GM12864 (cell line): ENCODE results near the gene GPR156.

Experiments
- DNase-seq: peaks from one replicate; pipeline ENCODE4 v3.0.0-alpha.2; 2011; ENCODE audit warnings: low read depth
- H3K4me3 ChIP-seq: 2 replicates; pipeline ENCODE4 v1.5.1; 2011; ENCODE audit warnings: mild to moderate bottlenecking, low read depth, low read length, control low read depth
- CTCF ChIP-seq: IDR thresholded peaks from 2 replicates; pipeline ENCODE4 v1.5.1; 2011; ENCODE audit warnings: low read depth, mild to moderate bottlenecking, moderate library complexity, low read length, control low read depth, inconsistent platforms; ENCODE audit errors: missing control alignments

The GPR156 gene

GRCh38 chr3:120181632-120182031, 103.4 kb downstream of the GPR156 start:
- DNase-seq = no peak
- no peak overlapping the region for H3K4me3 ChIP-seq
- no peak for TF ChIP-seq CTCF

- no peak for DNase-seq
- no peak overlapping the region for H3K4me3 ChIP-seq
- no peak for TF ChIP-seq CTCF
Observed at GRCh38 chr3:120180731-120181412, 104.2 kb downstream of the GPR156 start.

- no peak for DNase-seq
- no peak for TF ChIP-seq CTCF
- H3K4me3 ChIP-seq = no peak overlapping the region
Observed at GRCh38 chr3:120177707-120178306, 107.2 kb downstream of the GPR156 start.

DNA sequence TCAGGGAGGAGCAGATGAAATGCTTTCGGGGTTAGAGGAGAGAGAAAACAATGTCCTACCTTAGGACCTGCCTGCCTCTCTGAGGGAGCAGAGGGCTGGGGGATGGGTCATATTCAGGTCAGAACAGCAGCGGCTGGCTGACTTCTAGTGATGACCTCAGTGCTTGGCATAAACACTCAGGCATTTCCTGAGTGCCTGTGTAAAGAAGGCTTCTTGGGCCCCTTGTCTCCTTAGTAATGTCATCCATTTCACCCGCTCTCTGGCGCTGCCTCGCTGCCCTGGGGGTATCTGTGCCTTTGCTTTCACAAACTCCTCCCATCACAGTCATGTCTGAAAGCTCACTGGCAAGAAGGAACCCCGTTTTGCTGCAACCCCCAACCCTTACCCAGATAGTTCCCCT, 107.9 kb downstream of the GPR156 start:
- H3K4me3 ChIP-seq = no peak overlapping the region
- no peak for TF ChIP-seq CTCF
- DNase-seq = no peak

DNA sequence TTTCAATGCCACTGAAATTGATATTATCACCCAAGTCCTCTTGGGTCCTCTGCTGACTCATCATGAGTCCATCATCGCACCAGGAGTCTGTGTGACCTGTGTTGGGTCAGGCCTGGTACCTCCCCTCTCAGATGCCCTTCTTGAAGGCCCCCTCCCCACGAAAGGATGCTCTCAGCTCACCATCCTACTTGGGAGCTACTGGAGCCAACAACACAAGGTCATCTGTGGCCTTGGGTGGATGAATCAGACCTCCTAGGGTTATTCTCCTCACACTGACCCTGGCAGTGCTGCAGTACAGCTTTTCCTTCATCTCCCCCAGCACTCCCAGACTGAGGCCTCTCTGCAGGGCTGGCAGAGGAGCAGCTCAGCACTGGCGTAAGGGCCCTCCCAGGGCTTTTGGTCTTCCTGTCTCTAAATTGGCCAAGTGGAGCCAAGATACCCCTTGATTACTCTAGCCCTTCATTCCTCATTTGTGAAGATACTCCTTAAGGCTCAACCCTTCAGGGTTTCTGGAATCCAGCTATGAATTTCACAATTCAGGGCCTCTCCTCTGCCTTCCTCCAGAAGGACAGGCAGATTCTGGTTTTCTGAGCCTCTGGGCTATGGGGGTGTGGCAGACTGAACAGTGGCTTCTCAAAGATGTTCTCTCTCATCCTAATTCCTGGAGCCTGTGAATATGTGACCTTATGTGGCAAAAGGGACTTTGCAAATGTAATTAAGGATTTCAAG, 110.0 kb downstream of the GPR156 start:
- TF ChIP-seq CTCF = no peak
- H3K4me3 ChIP-seq = no peak overlapping the region
- DNase-seq = no peak

DNA sequence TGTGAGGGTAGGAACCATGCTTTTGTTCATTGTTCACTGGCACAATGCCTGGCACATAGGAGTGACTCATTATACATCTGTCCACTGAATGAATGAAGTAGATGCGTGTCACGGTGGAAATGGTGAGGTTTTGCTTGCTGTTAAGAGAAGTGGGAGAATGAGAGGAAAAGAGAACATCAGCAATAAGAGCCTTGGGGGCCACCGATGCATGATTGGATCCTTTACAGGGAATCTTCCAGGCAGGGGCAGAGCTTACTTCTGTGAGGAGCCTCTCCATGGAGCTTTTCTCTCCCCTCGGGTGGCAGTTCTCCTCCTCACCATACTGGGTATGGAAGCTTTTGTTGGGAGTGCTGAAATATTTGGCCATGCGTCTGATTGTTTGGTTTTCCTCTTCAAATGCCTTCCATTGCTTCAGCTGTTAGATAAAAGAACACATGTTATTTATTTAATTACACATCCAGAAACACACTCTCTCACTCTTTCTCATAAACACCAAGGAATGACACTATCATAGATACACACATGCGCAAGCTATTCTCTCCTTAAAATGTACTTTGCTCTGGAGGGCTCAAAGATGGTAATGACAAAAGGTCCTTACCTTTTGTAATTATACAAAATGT, 111.9 kb downstream of the GPR156 start:
- DNase-seq = no peak
- no peak for TF ChIP-seq CTCF

More for the DNA sequence above, 111.9 kb downstream of the GPR156 start:
- no peak overlapping the region for H3K4me3 ChIP-seq
